ENCODE data around the gene NABP2.

NABP2 gene

GRCh38 chr12:56216461-56216860 is 7.7 kb upstream of the NABP2 start:
- no peak for DNase-seq

GRCh38 chr12:56219840-56220239 is 4.3 kb upstream of the NABP2 start:
- DNase-seq = no peak

- DNase-seq = peak; percentile 56
Measured at GRCh38 chr12:56220611-56221231, 3.4 kb upstream of the NABP2 start.

- peak; percentile 88 for DNase-seq
Measured at GRCh38 chr12:56221232-56221756, 2.8 kb upstream of the NABP2 start.

- DNase-seq = peak; percentile 98
Measured at GRCh38 chr12:56221757-56222530, 2.2 kb upstream of the NABP2 start, which contains the start of gene RNF41. TSS of gene RNF41 (minus strand) at chr12:56221922. CDS start at chr12:56214047, 7,875 bp downstream.

GRCh38 chr12:56222531-56222895 is 1.6 kb upstream of the NABP2 start:
- DNase-seq = no peak

GRCh38 chr12:56223571-56224101 is 506 bp upstream of the NABP2 start:
- no peak for DNase-seq

GRCh38 chr12:56224954-56225353 is 812 bp downstream of the NABP2 start:
- DNase-seq = no peak

GRCh38 chr12:56229082-56229481 is 4.9 kb downstream of the NABP2 start:
- DNase-seq = no peak

GRCh38 chr12:56229916-56230431 is 5.8 kb downstream of the NABP2 start, which contains the start of gene SLC39A5:
TSS of gene SLC39A5 (plus strand) at chr12:56230051. CDS start at chr12:56231275, 1,224 bp downstream.
- no peak for DNase-seq

GRCh38 chr12:56230432-56231183 is 6.5 kb downstream of the NABP2 start:
- no peak for DNase-seq

GRCh38 chr12:56231184-56231582 is 7.0 kb downstream of the NABP2 start:
- no peak for DNase-seq

- no peak for DNase-seq
Measured at GRCh38 chr12:56234746-56235436, 10.7 kb downstream of the NABP2 start.

- no peak for DNase-seq
Measured at GRCh38 chr12:56236091-56236490, 11.9 kb downstream of the NABP2 start.

- no peak for DNase-seq
Measured at GRCh38 chr12:56236985-56237384, 12.8 kb downstream of the NABP2 start.

GRCh38 chr12:56237552-56237951 is 13.4 kb downstream of the NABP2 start:
- no peak for DNase-seq

- DNase-seq = no peak
Measured at GRCh38 chr12:56241424-56242303, 17.5 kb downstream of the NABP2 start.

- no peak for DNase-seq
Measured at GRCh38 chr12:56242986-56243385, 18.8 kb downstream of the NABP2 start.

GRCh38 chr12:56243731-56244181 is 19.6 kb downstream of the NABP2 start:
- DNase-seq = no peak

GRCh38 chr12:56244494-56244893 is 20.4 kb downstream of the NABP2 start:
- no peak for DNase-seq

- DNase-seq = no peak
Measured at GRCh38 chr12:56247923-56248322, 23.8 kb downstream of the NABP2 start.
